K562 (cell line): Measurements from ENCODE around the gene SIM2. TPM values are rescaled to one million over a fixed set of nuclear protein-coding genes. Genes with fewer than 3 reads are reported as not detected.

Experiments used
- ATAC-seq: fragments of 200-7000 bp; cut with Tn5 transposase; 3 replicates; pipeline ENCODE4 v1.9.1; 2020; ENCODE audit warnings: moderate library complexity
- BruUV-seq: library from RNA; stranded (reverse); fragments of 400-500 nt; replicated peaks from 2 replicates; lab custom pipeline; 2021; lab: Mats Ljungman, UMichigan
- CTCF ChIA-PET: fragments of 300-600 bp; formaldehyde crosslinking; extraction: SDS; loops from one replicate; lab custom pipeline; 2021; ENCODE audit warnings: low intra/inter-chr PET ratio; lab: Yijun Ruan, JAX
- POLR2A ChIA-PET: fragments of 300-600, 350-650 bp; sonication (Branson Sonifier 250); formaldehyde crosslinking; extraction: SDS; loops from one replicate; lab custom pipeline; 2021; ENCODE audit warnings: antibody characterized with exemption, inconsistent platforms; lab: Yijun Ruan, JAX
- DNase-seq, 4 experiments: peaks; one replicate each; pipeline versions ENCODE4 v3.0.0 to v3.0.0-alpha.2; 2011 to 2018; ENCODE audit warnings: low spot score in 3 of 4, mixed read lengths in 3 of 4; ENCODE audit errors: extremely low read depth in 1 of 4
- FAIRE-seq: peaks from 2 replicates; lab custom pipeline; 2011; peaks lifted over from hg19 to GRCh38; lab: Jason Lieb, UNC
- H2AFZ ChIP-seq: 2 replicates; pipeline ENCODE4 v1.6.0; 2011; ENCODE audit warnings: low read depth, low read length, control low read depth, inconsistent platforms
- H3K27ac ChIP-seq: fragments of 200-600 bp; 3 replicates; pipeline ENCODE4 v1.8.0; 2011; ENCODE audit warnings: low read depth, mild to moderate bottlenecking, control low read depth, inconsistent platforms, low read length, moderate library complexity, mixed read lengths; ENCODE audit errors: extremely low read depth
- H3K27me3 ChIP-seq, 2 experiments: fragments of 300-600 bp in 1 of 2; 2 replicates in 1 of 2; 3 replicates in 1 of 2; pipeline versions ENCODE4 v1.6.0 to v1.8.0; 2011; ENCODE audit warnings: inconsistent platforms in 2 of 2, low read length in 2 of 2, mild to moderate bottlenecking in 1 of 2, mixed read lengths in 1 of 2, moderate library complexity in 1 of 2; ENCODE audit not compliant: control insufficient read depth in 2 of 2, insufficient read depth in 2 of 2
- H3K36me3 ChIP-seq: fragments of 300-600 bp; 3 replicates; pipeline ENCODE4 v1.8.0; 2011; ENCODE audit warnings: mild to moderate bottlenecking, low read length, inconsistent platforms; ENCODE audit not compliant: control insufficient read depth, insufficient read depth
- H3K4me1 ChIP-seq, 2 experiments: fragments of 200-600 bp in 1 of 2; replicated peaks in 1 of 2; 2 replicates in 1 of 2; 3 replicates in 1 of 2; pipeline versions ENCODE4 v1.5.1 to v1.8.0; 2011; ENCODE audit warnings: inconsistent platforms in 2 of 2, low read length in 2 of 2, mild to moderate bottlenecking in 1 of 2, mixed read lengths in 1 of 2, moderate library complexity in 1 of 2; ENCODE audit not compliant: control insufficient read depth in 2 of 2, insufficient read depth in 2 of 2
- H3K4me2 ChIP-seq: 2 replicates; pipeline ENCODE4 v1.6.1; 2011; ENCODE audit warnings: low read length, control low read depth, inconsistent platforms, mixed read lengths; ENCODE audit not compliant: insufficient read depth
- H3K4me3 ChIP-seq: fragments of 200-600 bp; sonication (generic), shearing (Covaris generic); 2 replicates; pipeline ENCODE4 v1.5.1; 2016; ENCODE audit warnings: control low read depth, inconsistent platforms
- H3K79me2 ChIP-seq: fragments of 200-600 bp; 3 replicates; pipeline ENCODE4 v1.8.0; 2011; ENCODE audit warnings: low read length, inconsistent platforms; ENCODE audit not compliant: control insufficient read depth, insufficient read depth
- H3K9ac ChIP-seq, 2 experiments: 2 replicates each; pipeline versions ENCODE4 v1.6.0 to v1.6.1; 2011; ENCODE audit warnings: low read depth in 2 of 2, low read length in 2 of 2, control low read depth in 1 of 2, inconsistent platforms in 1 of 2, mild to moderate bottlenecking in 1 of 2, mixed read lengths in 1 of 2; ENCODE audit not compliant: insufficient read depth in 1 of 2
- H3K9me1 ChIP-seq: one replicate; pipeline ENCODE4 v1.6.0; 2011; ENCODE audit warnings: inconsistent platforms, mild to moderate bottlenecking, low read length, moderate library complexity; ENCODE audit not compliant: control insufficient read depth, insufficient read depth
- H3K9me3 ChIP-seq: replicated peaks from 2 replicates; pipeline ENCODE4 v1.5.1; 2011; ENCODE audit warnings: low read depth, low read length, inconsistent platforms; ENCODE audit not compliant: control insufficient read depth, insufficient read depth
- H4K20me1 ChIP-seq: replicated peaks from 2 replicates; pipeline ENCODE4 v1.6.1; 2011; ENCODE audit warnings: low read length, inconsistent platforms, mixed read lengths; ENCODE audit not compliant: control insufficient read depth, insufficient read depth
- CHD4 ChIP-seq: fragments of 200-600 bp; sonication (generic); IDR thresholded peaks from 3 replicates; pipeline ENCODE4 v1.6.1; 2012; ENCODE audit warnings: low read depth, mild to moderate bottlenecking, mixed read lengths, low read length, inconsistent platforms; ENCODE audit not compliant: insufficient read depth, insufficient replicate concordance, poor library complexity, severe bottlenecking
- CREM ChIP-seq: IDR thresholded peaks from 2 replicates; pipeline ENCODE4 v1.6.1; 2014; ENCODE audit warnings: antibody characterized with exemption, low read depth
- CTCF ChIP-seq, 3 experiments: IDR thresholded peaks in 2 of 3; conservative IDR thresholded peaks in 1 of 3; 2 replicates each; pipeline ENCODE4 v1.5.1; 2011 to 2012; ENCODE audit warnings: low read length in 3 of 3, mild to moderate bottlenecking in 3 of 3, control low read depth in 2 of 3, improper control_type of control experiment in 1 of 3, inconsistent platforms in 1 of 3, low read depth in 1 of 3, mixed read lengths in 1 of 3, moderate library complexity in 1 of 3; ENCODE audit not compliant: insufficient read depth in 2 of 3
- CXXC5 ChIP-seq: fragments of 250-450 bp; sonication (Bioruptor Pico); IDR thresholded peaks from 2 replicates; pipeline ENCODE4 v1.8.0; 2022; ENCODE audit warnings: inconsistent platforms, mild to moderate bottlenecking, moderate library complexity
- FOXK1 ChIP-seq: sonication (generic); formaldehyde crosslinking; IDR thresholded peaks from 2 replicates; pipeline ENCODE4 v1.8.0; 2022; ENCODE audit warnings: missing genetic modification reagents, mild to moderate bottlenecking, borderline replicate concordance
- HMGN3 ChIP-seq: IDR thresholded peaks from 2 replicates; pipeline ENCODE4 v1.6.1; 2011; ENCODE audit warnings: borderline replicate concordance, low read depth, mild to moderate bottlenecking, mixed read lengths, low read length; ENCODE audit not compliant: insufficient read length; ENCODE audit errors: extremely low read depth
- HNRNPLL ChIP-seq: fragments of 200-400 bp; formaldehyde crosslinking; IDR thresholded peaks from 2 replicates; pipeline ENCODE4 v1.6.1; 2017; ENCODE audit warnings: low read length, low read depth, mild to moderate bottlenecking; ENCODE audit not compliant: poor library complexity, severe bottlenecking
- KAT2B ChIP-seq: IDR thresholded peaks from one replicate; pipeline ENCODE4 v1.6.1; 2012; ENCODE audit warnings: low read depth, mild to moderate bottlenecking, control low read depth, inconsistent platforms, low read length, moderate library complexity
- NR2C2 ChIP-seq, 2 experiments: fragments of 200-800 bp in 1 of 2; sonication (Bioruptor generic) in 1 of 2; sonication (generic) in 1 of 2; formaldehyde crosslinking in 1 of 2; IDR thresholded peaks; 2 replicates each; pipeline versions ENCODE4 v1.6.1 to v1.8.0; 2016 to 2022; ENCODE audit warnings: mild to moderate bottlenecking in 1 of 2, missing compliant biosample characterization in 1 of 2, missing genetic modification characterization in 1 of 2, missing genetic modification reagents in 1 of 2
- RAD21 ChIP-seq, 2 experiments: fragments of 250-450 bp in 1 of 2; fragments of 450-650 bp in 1 of 2; sonication (Bioruptor Pico) in 1 of 2; formaldehyde crosslinking in 1 of 2; IDR thresholded peaks in 1 of 2; conservative IDR thresholded peaks in 1 of 2; 2 replicates each; pipeline versions ENCODE4 v1.4.0 to v1.8.0; 2020 to 2022; ENCODE audit warnings: mild to moderate bottlenecking in 2 of 2, moderate library complexity in 1 of 2
- SIN3A ChIP-seq, 2 experiments: fragments of 150-350 bp in 1 of 2; IDR thresholded peaks; 2 replicates each; pipeline ENCODE4 v1.6.1; 2011 to 2016; ENCODE audit warnings: borderline replicate concordance in 2 of 2, low read depth in 2 of 2, low read length in 2 of 2, mild to moderate bottlenecking in 2 of 2, moderate library complexity in 2 of 2; ENCODE audit not compliant: control insufficient read depth in 1 of 2
- ZBTB33 ChIP-seq: sonication (generic); formaldehyde crosslinking; IDR thresholded peaks from 2 replicates; pipeline ENCODE4 v1.8.1; 2023; ENCODE audit warnings: mild to moderate bottlenecking, missing genetic modification reagents
- ZBTB7A ChIP-seq: IDR thresholded peaks from 2 replicates; pipeline ENCODE4 v1.6.1; 2011; ENCODE audit warnings: low read depth, mild to moderate bottlenecking, low read length, moderate library complexity, borderline replicate concordance; ENCODE audit not compliant: control insufficient read depth
- ZSCAN29 ChIP-seq: fragments of 450-650 bp; IDR thresholded peaks from 2 replicates; pipeline ENCODE4 v1.6.1; 2017
- WGBS: fragments of 100-300 bp; shearing (Covaris generic); methylation state at CpG from one replicate; pipeline ENCODE4 v1.1.6; 2016; ENCODE audit warnings: low coverage, mixed read lengths; ENCODE audit not compliant: insufficient coverage; ENCODE audit errors: missing lambda C conversion rate; 5-methylcytosine and 5-hydroxymethylcytosine counted together
- in situ Hi-C: fragments of 300-500 bp; cut with MboI; formaldehyde crosslinking; loops from 4 replicates; pipeline ENCODE4 v1.15.0; 2018; ENCODE audit warnings: inconsistent platforms, mixed read lengths
- intact Hi-C: fragments of 100-400 bp; cut with micrococcal nuclease; formaldehyde crosslinking; loops from 2 replicates; pipeline ENCODE4 v1.14.2; 2022
- polyA plus RNA-seq, 8 experiments: library from polyadenylated mRNA; depleted of rRNA in 4 of 8; stranded (reverse) in 5 of 8; unstranded in 3 of 8; fragments of >200 nt; fragmentation: Nextera tagmentation in 2 of 8; fragmentation: Illumina TruSeq in 1 of 8; extraction: Ambion mirVana in 2 of 8; extraction: Trizol in 1 of 8; gene quantifications; 2 replicates each; pipeline versions ENCODE4 v1.2.1 to v1.2.3, GENCODE V29; 2011 to 2014; ENCODE audit warnings: inconsistent platforms in 1 of 8, missing spikeins in 1 of 8
- total RNA-seq, 7 experiments: library from RNA; depleted of rRNA in 6 of 7; stranded (reverse); fragments of >200 nt in 6 of 7; fragmentation: Illumina TruSeq in 2 of 7; extraction: Trizol in 2 of 7; gene quantifications; 2 replicates each; pipeline versions ENCODE4 v1.2.1 to v1.2.3, GENCODE V29; 2011 to 2021; ENCODE audit warnings: low replicate concordance in 1 of 7

Gene SIM2
- total and polyA plus RNA-seq, 9 of the 15 experiments (the other 6 are each of a cell fraction or from before 2014, with no cell fraction given) = 0.07 to 0.11 (median 0.08) TPM; not detected in 6

GRCh38 chr21:36747815-36748383 lies 49.0 kb downstream of the SIM2 start:
- no peaks in the 10 kb centered on the region for H3K9me3 ChIP-seq
- no peaks in the 10 kb centered on the region for H3K9me1 ChIP-seq
- peak overlapping the region; percentile 21 for H3K4me3 ChIP-seq
- POLR2A ChIA-PET = interaction anchor here (0.6 to 1.3 kb wide), 2 partner anchors 10 to 1490 kb away, joined by 3 to 4 read pairs; no protein-coding TSS in a partner anchor
- H2AFZ ChIP-seq = no peak overlapping the region
- intact Hi-C loops = loop anchor here (5.0 kb wide), 2 partner anchors 104 to 179 kb away; no protein-coding TSS in a partner anchor
- H3K27ac ChIP-seq = no peak overlapping the region
- peak overlapping the region in 1 of 2 experiments; percentile 31; a peak in 1 of 4 replicates for H3K9ac ChIP-seq
- DNase-seq = peak; percentile 70 to 87 (median 81)
- H3K4me1 ChIP-seq = peaks cover 0 to 21% of the 10 kb centered on the region in 2 experiments; a peak in 3 of 5 replicates
- ATAC-seq = peak; percentile 90
- peaks cover 34 to 42% of the 10 kb centered on the region in 2 experiments; a peak in 4 of 5 replicates for H3K27me3 ChIP-seq
- H3K36me3 ChIP-seq = no peaks in the 10 kb centered on the region
- CTCF ChIA-PET = interaction anchor here (2.4 kb wide), 1 partner anchor 179 kb away, joined by 10 read pairs; no protein-coding TSS in a partner anchor
- no TSS peak for BruUV-seq
- 36% methylated on average over 58 of the region's 80 CpGs for WGBS
- in situ Hi-C loops = loop anchor here (10.0 kb wide), 1 partner anchor 177 kb away; no protein-coding TSS in a partner anchor
- H3K4me2 ChIP-seq = peak overlapping the region; percentile 34; the same call in 1 of the 2 replicates
- H4K20me1 ChIP-seq = no peaks in the 10 kb centered on the region; the same call in none of the 2 replicates
- H3K79me2 ChIP-seq = no peaks in the 10 kb centered on the region
- FAIRE-seq = no peak
- TF ChIP-seq CTCF (IDR thresholded peaks at IDR 0.05 in 2 of 3, conservative IDR thresholded peaks at IDR 0.05 in 1 of 3; ENCODE audit: insufficient read depth in 2 of 3, low read depth in 1 of 3, low read length in 3 of 3) = peak in 2 of 3 experiments; percentile 42 to 71; a peak in 3 of 6 replicates
- no peak for TF ChIP-seq NR2C2 (CRISPR knock-in tag; IDR thresholded peaks at IDR 0.05)
- no peak for TF ChIP-seq NR2C2 (tag; IDR thresholded peaks at IDR 0.05)
- TF ChIP-seq FOXK1 (CRISPR knock-in tag) = no peak
- TF ChIP-seq CREM = 0 out of 2 replicates have a peak, but pooled peaks have one; percentile 7
- peak; percentile 63; the same call in 1 of the 2 replicates for TF ChIP-seq CXXC5 (CRISPR knock-in tag)
- peak; percentile 33 for TF ChIP-seq HMGN3
- TF ChIP-seq ZSCAN29 = no peak
- TF ChIP-seq CHD4 = no peak
- TF ChIP-seq SIN3A (IDR thresholded peaks at IDR 0.05; ENCODE audit: borderline replicate concordance in 2 of 2, control insufficient read depth in 1 of 2, low read depth in 2 of 2, low read length in 2 of 2) = peak in 1 of 2 experiments; percentile 12; a peak in 1 of 4 replicates
- TF ChIP-seq HNRNPLL = peak; percentile 43
- no peak for TF ChIP-seq KAT2B
- TF ChIP-seq RAD21 (CRISPR knock-in tag; conservative IDR thresholded peaks at IDR 0.05 in 1 of 2, IDR thresholded peaks at IDR 0.05 in 1 of 2) = peak in 1 of 2 experiments; percentile 54; a peak in 2 of 4 replicates
- TF ChIP-seq ZBTB7A = peak; percentile 70; the same call in 1 of the 2 replicates
- TF ChIP-seq ZBTB33 (CRISPR knock-in tag) = peak; percentile 56; the same call in 1 of the 2 replicates
